Measurements from ENCODE around the gene PLPPR3.
"Not testable (repeated sequence)": the region's sequence is repeated elsewhere in the genome, so short reads cannot be mapped to it uniquely, and the experiment has no call there.

The PLPPR3 gene

GRCh38 chr19:854549-854948, 32.8 kb upstream of the PLPPR3 start:
- Histone ChIP-seq H2AFZ (ENCODE audit: low read depth) (no peak overlapping the region), H3K27me3 (ENCODE audit: insufficient read depth, low read depth) (peaks cover 8% of the 10 kb centered on the region; the same call in 1 of the 2 replicates), H3K36me3 (ENCODE audit: insufficient read depth) (no peaks in the 10 kb centered on the region), H3K4me1 (ENCODE audit: low read depth, poor library complexity, severe bottlenecking) (no peaks in the 10 kb centered on the region), H3K4me2 (no peak overlapping the region), H3K79me2 (ENCODE audit: insufficient read depth, low read depth) (no peaks in the 10 kb centered on the region), H3K9ac (no peak overlapping the region), H3K27ac (no peak overlapping the region), H4K20me1 (ENCODE audit: insufficient read depth) (no peaks in the 10 kb centered on the region), H3K4me3 (IDR thresholded peaks at IDR 0.05; ENCODE audit: insufficient read depth, low read depth, low read length) (no peak overlapping the region)
- no peak for TF ChIP-seq CTCF (conservative IDR thresholded peaks at IDR 0.05; ENCODE audit: low read depth, low read length)

GRCh38 chr19:853614-854220, 32.0 kb upstream of the PLPPR3 start:
- H3K36me3 ChIP-seq (ENCODE audit: insufficient read depth); H3K4me3 ChIP-seq (IDR thresholded peaks at IDR 0.05; ENCODE audit: insufficient read depth, low read depth, low read length); H2AFZ ChIP-seq (ENCODE audit: low read depth); H3K79me2 ChIP-seq (ENCODE audit: insufficient read depth, low read depth); H3K9ac ChIP-seq; H3K27ac ChIP-seq; H3K4me1 ChIP-seq (ENCODE audit: low read depth, poor library complexity, severe bottlenecking); H3K4me2 ChIP-seq; H3K27me3 ChIP-seq (ENCODE audit: insufficient read depth, low read depth); H4K20me1 ChIP-seq (ENCODE audit: insufficient read depth): not testable (repeated sequence)

GRCh38 chr19:853014-853585, 31.3 kb upstream of the PLPPR3 start:
- H2AFZ ChIP-seq (ENCODE audit: low read depth) = no peak overlapping the region
- peaks cover 1% of the 10 kb centered on the region; the same call in 1 of the 2 replicates for H3K79me2 ChIP-seq (ENCODE audit: insufficient read depth, low read depth)
- no peaks in the 10 kb centered on the region for H3K36me3 ChIP-seq (ENCODE audit: insufficient read depth)
- peaks cover 8% of the 10 kb centered on the region; the same call in 1 of the 2 replicates for H3K27me3 ChIP-seq (ENCODE audit: insufficient read depth, low read depth)
- no peak overlapping the region for H3K4me2 ChIP-seq
- no peak overlapping the region for H3K27ac ChIP-seq
- no peak for TF ChIP-seq CTCF (conservative IDR thresholded peaks at IDR 0.05; ENCODE audit: low read depth, low read length)
- H3K4me3 ChIP-seq (IDR thresholded peaks at IDR 0.05; ENCODE audit: insufficient read depth, low read depth, low read length) = no peak overlapping the region
- H4K20me1 ChIP-seq (ENCODE audit: insufficient read depth) = no peaks in the 10 kb centered on the region
- no peak overlapping the region for H3K9ac ChIP-seq
- peaks cover 4% of the 10 kb centered on the region for H3K4me1 ChIP-seq (ENCODE audit: low read depth, poor library complexity, severe bottlenecking)

GRCh38 chr19:852136-853013, 30.6 kb upstream of the PLPPR3 start, which contains the start of gene ELANE:
Gene ELANE (plus strand): TSS chr19:852303. CDS start chr19:852329, 26 bp downstream.
- H3K36me3 ChIP-seq (ENCODE audit: insufficient read depth) = no peaks in the 10 kb centered on the region
- TF ChIP-seq CTCF (conservative IDR thresholded peaks at IDR 0.05; ENCODE audit: low read depth, low read length) = no peak
- no peak within 1 kb of the TSS for H3K27ac ChIP-seq
- H2AFZ ChIP-seq (ENCODE audit: low read depth) = no peak within 1 kb of the TSS
- peaks cover 8% of the 10 kb centered on the region for H3K79me2 ChIP-seq (ENCODE audit: insufficient read depth, low read depth)
- H3K4me1 ChIP-seq (ENCODE audit: low read depth, poor library complexity, severe bottlenecking) = peaks cover 10% of the 10 kb centered on the region
- H3K4me2 ChIP-seq = no peak within 1 kb of the TSS
- H3K4me3 ChIP-seq (IDR thresholded peaks at IDR 0.05; ENCODE audit: insufficient read depth, low read depth, low read length) = no peak within 1 kb of the TSS
- no peaks in the 10 kb centered on the region for H4K20me1 ChIP-seq (ENCODE audit: insufficient read depth)
- H3K27me3 ChIP-seq (ENCODE audit: insufficient read depth, low read depth) = peaks cover 8% of the 10 kb centered on the region; the same call in 1 of the 2 replicates
- H3K9ac ChIP-seq = no peak within 1 kb of the TSS

All from KMS-11 (cell line).